PC-9 (cell line): ENCODE results near the gene LBH. TPM values are rescaled to one million over a fixed set of nuclear protein-coding genes. Genes with fewer than 3 reads are reported as not detected.

Source experiments
- BruUV-seq: library from RNA; stranded (reverse); fragments of 400-500 nt; replicated peaks from 2 replicates; lab custom pipeline; 2021; lab: Mats Ljungman, UMichigan
- CTCF ChIA-PET: fragments of 300-600 bp; sonication (Branson Sonifier 250); formaldehyde crosslinking; loops from one replicate; lab custom pipeline; 2022; ENCODE audit warnings: antibody characterized with exemption; lab: Charles Lee
- POLR2A ChIA-PET: fragments of 300-600 bp; sonication (Branson Sonifier 250); formaldehyde crosslinking; loops from one replicate; lab custom pipeline; 2022; ENCODE audit warnings: antibody characterized with exemption; ENCODE audit not compliant: unreplicated experiment; lab: Charles Lee
- DNase-seq, 2 experiments: peaks; one replicate each; pipeline versions ENCODE4 v3.0.0 to v3.0.0-alpha.2; 2015 to 2022; ENCODE audit warnings: mixed read lengths in 1 of 2
- H2AFZ ChIP-seq: fragments of 200-600 bp; sonication (generic); 2 replicates; pipeline ENCODE4 v1.8.1; 2017; ENCODE audit warnings: antibody characterized with exemption
- H3F3A ChIP-seq: fragments of 200-600 bp; sonication (generic); 2 replicates; pipeline ENCODE4 v1.8.1; 2017; ENCODE audit warnings: antibody characterized with exemption, mild to moderate bottlenecking, low read depth; ENCODE audit not compliant: insufficient read depth
- H3K27ac ChIP-seq: fragments of 200-600 bp; sonication (generic); 2 replicates; pipeline ENCODE4 v1.6.1; 2016; ENCODE audit warnings: mixed run types
- H3K27me3 ChIP-seq: fragments of 200-600 bp; sonication (generic); 2 replicates; pipeline ENCODE4 v1.6.1; 2016; ENCODE audit warnings: low read depth, mixed run types; ENCODE audit not compliant: insufficient read depth
- H3K36me3 ChIP-seq: fragments of 200-600 bp; sonication (generic); 2 replicates; pipeline ENCODE4 v1.6.1; 2016; ENCODE audit warnings: low read depth, mixed run types
- H3K4me1 ChIP-seq: fragments of 200-600 bp; sonication (generic); replicated peaks from 2 replicates; pipeline ENCODE4 v1.6.1; 2016; ENCODE audit warnings: mixed run types; ENCODE audit not compliant: insufficient read depth
- H3K4me2 ChIP-seq: fragments of 200-600 bp; sonication (generic); 2 replicates; pipeline ENCODE4 v1.6.1; 2017; ENCODE audit warnings: mixed run types
- H3K4me3 ChIP-seq: fragments of 200-600 bp; sonication (generic); 2 replicates; pipeline ENCODE4 v1.6.1; 2016; ENCODE audit warnings: mixed run types
- H3K79me2 ChIP-seq: fragments of 200-600 bp; sonication (generic); 2 replicates; pipeline ENCODE4 v1.6.1; 2017; ENCODE audit warnings: low read depth, mixed run types
- H3K9me2 ChIP-seq: fragments of 200-600 bp; sonication (generic); 2 replicates; pipeline ENCODE4 v1.8.1; 2017; ENCODE audit warnings: mild to moderate bottlenecking; ENCODE audit not compliant: insufficient read depth
- H3K9me3 ChIP-seq: fragments of 200-600 bp; sonication (generic); 2 replicates; pipeline ENCODE4 v1.8.1; 2016; ENCODE audit warnings: low read depth; ENCODE audit not compliant: insufficient read depth
- H4K20me1 ChIP-seq: fragments of 200-600 bp; sonication (generic); 2 replicates; pipeline ENCODE4 v1.8.1; 2017; ENCODE audit not compliant: insufficient read depth
- CTCF ChIP-seq: fragments of 200-600 bp; sonication (generic); conservative IDR thresholded peaks from 2 replicates; pipeline ENCODE4 v1.6.1; 2017; ENCODE audit warnings: mixed run types, antibody characterized with exemption, mild to moderate bottlenecking, moderate library complexity
- EZH2 ChIP-seq: fragments of 200-600 bp; sonication (generic); IDR thresholded peaks from 2 replicates; pipeline ENCODE4 v1.8.0; 2017; ENCODE audit warnings: antibody characterized with exemption, low read depth
- intact Hi-C: fragments of 100-400 bp; cut with micrococcal nuclease; formaldehyde crosslinking; loops from one replicate; pipeline ENCODE4 v1.10.0; 2022; ENCODE audit not compliant: unreplicated experiment
- total RNA-seq: library from RNA; stranded (reverse); gene quantifications from 2 replicates; pipeline ENCODE4 v1.2.3, GENCODE V29; 2021

The LBH gene
- total RNA-seq, 1 experiment from 2014 or later: 30.6 TPM

DNA sequence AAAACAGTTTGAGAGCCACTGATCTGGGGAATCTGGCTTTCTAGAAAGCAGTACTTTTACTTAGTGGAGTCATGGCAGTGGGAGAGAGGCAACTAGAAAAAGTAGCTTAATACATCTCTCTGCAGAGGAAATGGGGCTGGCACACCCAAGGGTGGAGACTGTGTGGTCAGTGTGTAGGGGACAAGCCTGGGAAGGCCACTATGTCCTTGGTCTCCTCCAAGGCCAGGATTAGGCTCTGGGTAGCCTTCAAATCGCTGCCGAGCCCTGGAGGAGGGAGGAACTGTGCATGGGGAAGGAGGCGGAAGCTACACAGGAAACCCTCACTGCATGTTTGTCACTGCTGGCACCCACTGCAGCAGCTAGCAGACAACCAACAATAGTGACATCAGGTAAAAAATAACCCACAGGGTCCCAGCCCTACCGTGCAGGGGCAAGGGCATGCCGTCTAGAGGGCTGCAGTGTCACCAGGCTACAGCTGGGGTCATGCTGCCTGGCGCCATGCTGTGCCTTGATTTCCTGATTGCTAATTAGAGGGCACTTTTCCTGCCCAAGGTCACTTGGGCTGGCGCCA lies 34.8 kb downstream of the LBH start:
- Histone ChIP-seq H3K27ac (no peak overlapping the region), H3K36me3 (no peaks in the 10 kb centered on the region), H3K4me2 (no peak overlapping the region), H3K27me3 (no peaks in the 10 kb centered on the region), H3K79me2 (no peaks in the 10 kb centered on the region), H3K9me2 (no peaks in the 10 kb centered on the region), H2AFZ (no peak overlapping the region), H3K9me3 (peaks cover 4% of the 10 kb centered on the region), H3K4me1 (peaks cover 2% of the 10 kb centered on the region; the same call in 1 of the 2 replicates), H3F3A (no peaks in the 10 kb centered on the region; the same call in 1 of the 2 replicates), H4K20me1 (no peaks in the 10 kb centered on the region), H3K4me3 (no peak overlapping the region)
- TF ChIP-seq EZH2: no peak
- no peak for TF ChIP-seq CTCF
- ChIA-PET POLR2A (no interaction called here), CTCF (no interaction called here)
- intact Hi-C loops: no loop called here
- DNase-seq: no peak
- BruUV-seq: no TSS peak

DNA sequence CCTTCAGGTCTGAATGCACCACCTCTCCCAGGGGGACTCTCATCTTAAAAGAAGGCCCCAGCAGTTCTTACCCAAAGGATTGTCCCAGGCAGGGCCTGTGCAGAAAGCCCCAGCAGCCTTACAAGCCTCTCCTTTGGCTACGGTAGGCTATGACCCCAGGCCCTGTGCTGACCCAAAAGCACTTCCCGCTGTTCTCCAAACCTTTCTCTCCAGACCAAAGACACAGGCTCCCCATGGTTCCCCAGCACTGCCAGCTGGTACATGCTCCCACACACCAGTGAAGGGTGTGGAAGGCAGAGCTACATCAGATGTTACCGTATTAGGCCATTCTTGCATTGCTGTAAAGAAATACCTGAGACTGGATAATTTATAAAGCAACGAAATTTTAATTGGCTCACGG lies 35.4 kb downstream of the LBH start:
- BruUV-seq: no TSS peak
- no peak for DNase-seq
- CTCF ChIA-PET: no interaction called here
- TF ChIP-seq EZH2 (no peak), CTCF (no peak)
- H3K4me2 ChIP-seq: no peak overlapping the region
- POLR2A ChIA-PET: no interaction called here
- H4K20me1 ChIP-seq: no peaks in the 10 kb centered on the region
- no peaks in the 10 kb centered on the region for H3K79me2 ChIP-seq
- peaks cover 8% of the 10 kb centered on the region for H3K4me1 ChIP-seq
- H3K9me2 ChIP-seq: no peaks in the 10 kb centered on the region
- H3K9me3 ChIP-seq: peaks cover 2% of the 10 kb centered on the region
- H3K4me3 ChIP-seq: no peak overlapping the region
- H3K27ac ChIP-seq: no peak overlapping the region
- intact Hi-C loops: no loop called here
- H3K27me3 ChIP-seq: no peaks in the 10 kb centered on the region
- H3F3A ChIP-seq: no peaks in the 10 kb centered on the region
- H2AFZ ChIP-seq: no peak overlapping the region
- no peaks in the 10 kb centered on the region for H3K36me3 ChIP-seq

DNA sequence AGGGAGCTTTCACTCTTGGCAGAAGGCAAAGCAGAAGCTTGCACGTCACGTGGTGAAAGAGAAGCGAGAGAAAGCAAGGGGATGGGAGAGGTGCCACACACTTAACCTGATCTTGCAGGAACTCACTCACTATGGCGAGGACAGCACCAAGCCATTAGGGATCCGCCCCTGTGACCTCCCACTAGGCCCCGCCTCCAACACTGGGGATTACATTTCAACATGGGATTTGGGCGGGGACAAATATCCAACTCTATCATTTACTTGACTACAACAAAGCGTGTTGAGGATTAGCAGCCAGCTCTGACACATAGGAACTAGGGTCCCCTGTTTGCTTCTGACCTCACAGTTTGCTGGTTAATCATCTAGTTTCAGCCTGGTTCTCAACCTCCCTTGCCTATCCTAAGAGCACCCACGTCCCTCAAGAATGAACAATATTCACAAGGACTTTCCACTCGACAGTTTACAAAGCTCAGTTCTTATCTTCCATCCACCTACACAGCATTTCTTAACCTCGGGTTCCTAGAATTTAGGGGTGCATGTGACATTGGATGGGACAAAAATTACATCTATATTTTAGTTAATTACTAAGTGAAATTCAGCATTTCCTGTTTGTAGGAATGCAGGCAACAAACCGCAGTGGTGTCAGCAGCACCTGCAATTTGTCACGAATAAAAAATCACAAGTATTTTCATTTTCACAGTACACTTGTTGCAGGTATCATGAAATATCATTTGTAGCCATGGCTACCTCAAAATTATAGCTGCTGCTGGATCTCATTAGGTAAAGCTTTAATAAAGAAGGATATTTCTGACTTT lies 36.0 kb downstream of the LBH start:
- BruUV-seq: no TSS peak
- CTCF ChIA-PET: no interaction called here
- no peaks in the 10 kb centered on the region for H3K27me3 ChIP-seq
- intact Hi-C loops: no loop called here
- H3K4me1 ChIP-seq: peaks cover 14% of the 10 kb centered on the region
- H3K9me3 ChIP-seq: no peaks in the 10 kb centered on the region; the same call in none of the 2 replicates
- no peaks in the 10 kb centered on the region for H3K79me2 ChIP-seq
- H3K36me3 ChIP-seq: no peaks in the 10 kb centered on the region
- H2AFZ ChIP-seq: no peak overlapping the region
- no peak overlapping the region for H3K4me2 ChIP-seq
- H3K9me2 ChIP-seq: no peaks in the 10 kb centered on the region
- POLR2A ChIA-PET: interaction anchor here (0.7 kb wide), 1 partner anchor 114 kb away, joined by 3 read pairs; no protein-coding TSS in a partner anchor
- H4K20me1 ChIP-seq: no peaks in the 10 kb centered on the region
- TF ChIP-seq CTCF (no peak), EZH2 (no peak)
- no peak overlapping the region for H3K4me3 ChIP-seq
- H3F3A ChIP-seq: peaks cover 4% of the 10 kb centered on the region; the same call in 1 of the 2 replicates
- DNase-seq: no peak
- H3K27ac ChIP-seq: no peak overlapping the region
